Measurements from ENCODE around the gene PHACTR3.

Gene PHACTR3

GRCh38 chr20:59784791-59785668 lies 180.7 kb downstream of the PHACTR3 start:
- no peak for TF ChIP-seq CTCF (conservative IDR thresholded peaks at IDR 0.05; ENCODE audit: low read length)
- no peak for DNase-seq (ENCODE audit: low read depth)
- no peak overlapping the region for H3K4me3 ChIP-seq (ENCODE audit: low read length)

GRCh38 chr20:59785669-59785959 lies 181.3 kb downstream of the PHACTR3 start:
- no peak for DNase-seq (ENCODE audit: low read depth)
- TF ChIP-seq CTCF (conservative IDR thresholded peaks at IDR 0.05; ENCODE audit: low read length), result no peak
- no peak overlapping the region for H3K4me3 ChIP-seq (ENCODE audit: low read length)

GRCh38 chr20:59785986-59786795 lies 181.9 kb downstream of the PHACTR3 start:
- DNase-seq (ENCODE audit: low read depth), result no peak
- no peak for TF ChIP-seq CTCF (conservative IDR thresholded peaks at IDR 0.05; ENCODE audit: low read length)
- H3K4me3 ChIP-seq (ENCODE audit: low read length), result no peak overlapping the region

GRCh38 chr20:59786801-59787537 lies 182.6 kb downstream of the PHACTR3 start:
- H3K4me3 ChIP-seq (ENCODE audit: low read length), result no peak overlapping the region
- no peak for TF ChIP-seq CTCF (conservative IDR thresholded peaks at IDR 0.05; ENCODE audit: low read length)
- no peak for DNase-seq (ENCODE audit: low read depth)

- no peak for TF ChIP-seq CTCF (conservative IDR thresholded peaks at IDR 0.05; ENCODE audit: low read length)
- no peak overlapping the region for H3K4me3 ChIP-seq (ENCODE audit: low read length)
- no peak for DNase-seq (ENCODE audit: low read depth)
Measured at GRCh38 chr20:59787538-59787890, 183.2 kb downstream of the PHACTR3 start.

- TF ChIP-seq CTCF (conservative IDR thresholded peaks at IDR 0.05; ENCODE audit: low read length), result no peak
- DNase-seq (ENCODE audit: low read depth), result no peak
- no peak overlapping the region for H3K4me3 ChIP-seq (ENCODE audit: low read length)
Measured at GRCh38 chr20:59788196-59788735, 183.9 kb downstream of the PHACTR3 start.
